Left ventricle myocardium inferior (tissue), 1 donor: Measurements from ENCODE around the gene ATL1. TPM values are rescaled to one million over a fixed set of nuclear protein-coding genes. Genes with fewer than 3 reads are reported as not detected.

Experiments used
- DNase-seq: peaks from one replicate; pipeline ENCODE4 v3.0.0-alpha.2; 2020
- H3K27ac ChIP-seq: fragments of 200-600 bp; replicated peaks from 2 replicates; pipeline ENCODE4 v1.8.0; 2021
- H3K27me3 ChIP-seq: fragments of 200-600 bp; 2 replicates; pipeline ENCODE4 v1.8.0; 2021; ENCODE audit warnings: low read depth
- H3K36me3 ChIP-seq: fragments of 200-600 bp; 2 replicates; pipeline ENCODE4 v1.8.0; 2021
- H3K4me1 ChIP-seq: fragments of 200-600 bp; 2 replicates; pipeline ENCODE4 v1.8.0; 2021
- H3K4me3 ChIP-seq: fragments of 200-600 bp; 2 replicates; pipeline ENCODE4 v1.8.0; 2021; ENCODE audit warnings: mild to moderate bottlenecking, moderate library complexity
- H3K9me3 ChIP-seq: fragments of 200-600 bp; replicated peaks from 2 replicates; pipeline ENCODE4 v1.8.0; 2021
- CTCF ChIP-seq: fragments of 200-600 bp; IDR thresholded peaks from 2 replicates; pipeline ENCODE4 v1.8.0; 2021; ENCODE audit warnings: antibody characterized with exemption, mild to moderate bottlenecking, borderline replicate concordance
- intact Hi-C: fragments of 100-400 bp; cut with micrococcal nuclease; formaldehyde crosslinking; loops from one replicate; pipeline ENCODE4 v1.11.0; 2022
- total RNA-seq: library from RNA; stranded (reverse); fragmentation: NEBNext Ultra II Directional; extraction: Animal tissue kit (Norgen Biotek cat#: 25700); gene quantifications from one replicate; pipeline ENCODE4 v1.2.1, GENCODE V29; 2021
- donor health status: DM: no; HTN: yes; CAD: no; lungs with severe emphysema.

Gene ATL1
- total RNA-seq, 1 donor from 2014 or later: 1.6 TPM

- no peak for DNase-seq
- no peaks in the 10 kb centered on the region for H3K36me3 ChIP-seq
- TF ChIP-seq CTCF: no peak
- no peaks in the 10 kb centered on the region for H3K27me3 ChIP-seq
- H3K9me3 ChIP-seq: peaks cover 24% of the 10 kb centered on the region
- H3K27ac ChIP-seq: no peak overlapping the region
- no peak overlapping the region for H3K4me3 ChIP-seq
- intact Hi-C loops: no loop called here
- no peaks in the 10 kb centered on the region for H3K4me1 ChIP-seq
Measured at GRCh38 chr14:50575769-50576168, 15.8 kb downstream of the ATL1 start.

- Histone ChIP-seq H3K4me1 (no peaks in the 10 kb centered on the region), H3K27ac (no peak overlapping the region), H3K9me3 (peaks cover 2% of the 10 kb centered on the region), H3K36me3 (no peaks in the 10 kb centered on the region), H3K27me3 (no peaks in the 10 kb centered on the region), H3K4me3 (no peak overlapping the region)
- TF ChIP-seq CTCF: no peak
- intact Hi-C loops: no loop called here
- no peak for DNase-seq
Measured at GRCh38 chr14:50577982-50578381, 18.0 kb downstream of the ATL1 start.

DNA sequence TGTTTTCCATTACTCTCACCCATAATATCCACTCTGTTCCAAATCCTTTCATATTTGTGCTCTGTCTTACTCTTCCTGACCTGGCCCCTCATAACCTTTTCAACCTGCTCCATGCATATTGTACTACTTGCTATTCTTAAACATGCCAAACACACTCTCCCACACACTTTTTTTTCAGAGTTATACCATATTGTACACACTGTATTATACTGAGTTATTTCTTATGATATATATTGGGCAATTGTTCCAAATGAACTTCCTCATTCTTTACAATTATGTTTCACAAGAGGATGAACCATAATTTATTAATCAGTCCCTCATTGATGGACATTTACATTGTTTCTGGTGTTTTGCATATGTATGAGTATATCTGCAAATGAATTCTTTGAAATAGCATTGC lies 18.5 kb downstream of the ATL1 start:
- Histone ChIP-seq H3K4me1 (no peaks in the 10 kb centered on the region), H3K36me3 (no peaks in the 10 kb centered on the region), H3K27ac (no peak overlapping the region), H3K4me3 (no peak overlapping the region), H3K9me3 (no peaks in the 10 kb centered on the region), H3K27me3 (no peaks in the 10 kb centered on the region)
- DNase-seq: no peak
- no peak for TF ChIP-seq CTCF
- intact Hi-C loops: no loop called here

DNA sequence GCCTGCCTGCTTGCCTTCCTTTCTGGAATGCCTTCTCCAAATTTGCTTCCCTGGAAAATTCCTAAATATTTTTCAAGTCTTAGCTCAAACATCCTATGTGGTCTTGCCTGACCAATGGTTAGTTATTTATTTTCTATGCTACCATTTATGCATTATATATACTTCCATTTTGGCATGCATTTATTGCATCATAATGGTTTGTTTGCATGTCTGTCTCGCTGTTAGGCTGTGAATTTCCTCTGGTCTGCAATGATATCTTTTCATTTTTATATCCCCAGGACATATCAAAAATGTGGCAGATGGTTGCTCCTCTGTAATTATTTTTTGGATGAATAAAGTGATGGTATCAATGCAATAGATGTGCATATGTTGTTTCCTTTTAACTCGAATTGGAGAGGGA lies 30.5 kb downstream of the ATL1 start:
- Histone ChIP-seq H3K27ac (no peak overlapping the region), H3K9me3 (no peaks in the 10 kb centered on the region), H3K27me3 (no peaks in the 10 kb centered on the region), H3K4me3 (no peak overlapping the region), H3K4me1 (no peaks in the 10 kb centered on the region), H3K36me3 (no peaks in the 10 kb centered on the region)
- intact Hi-C loops: no loop called here
- DNase-seq: no peak
- TF ChIP-seq CTCF: no peak

GRCh38 chr14:50594577-50595316 lies 34.8 kb downstream of the ATL1 start:
- H3K27me3 ChIP-seq: no peaks in the 10 kb centered on the region
- H3K9me3 ChIP-seq: no peaks in the 10 kb centered on the region
- H3K4me1 ChIP-seq: no peaks in the 10 kb centered on the region
- no peaks in the 10 kb centered on the region for H3K36me3 ChIP-seq
- H3K4me3 ChIP-seq: no peak overlapping the region
- no peak for DNase-seq
- intact Hi-C loops: no loop called here
- TF ChIP-seq CTCF: no peak
- no peak overlapping the region for H3K27ac ChIP-seq
